ENCODE measurements around the gene KCNT1. TPM values are rescaled to one million over a fixed set of nuclear protein-coding genes. Genes with fewer than 3 reads are reported as not detected.

KCNT1 gene
- total RNA-seq, 1 donor from 2014 or later, result not detected

DNA sequence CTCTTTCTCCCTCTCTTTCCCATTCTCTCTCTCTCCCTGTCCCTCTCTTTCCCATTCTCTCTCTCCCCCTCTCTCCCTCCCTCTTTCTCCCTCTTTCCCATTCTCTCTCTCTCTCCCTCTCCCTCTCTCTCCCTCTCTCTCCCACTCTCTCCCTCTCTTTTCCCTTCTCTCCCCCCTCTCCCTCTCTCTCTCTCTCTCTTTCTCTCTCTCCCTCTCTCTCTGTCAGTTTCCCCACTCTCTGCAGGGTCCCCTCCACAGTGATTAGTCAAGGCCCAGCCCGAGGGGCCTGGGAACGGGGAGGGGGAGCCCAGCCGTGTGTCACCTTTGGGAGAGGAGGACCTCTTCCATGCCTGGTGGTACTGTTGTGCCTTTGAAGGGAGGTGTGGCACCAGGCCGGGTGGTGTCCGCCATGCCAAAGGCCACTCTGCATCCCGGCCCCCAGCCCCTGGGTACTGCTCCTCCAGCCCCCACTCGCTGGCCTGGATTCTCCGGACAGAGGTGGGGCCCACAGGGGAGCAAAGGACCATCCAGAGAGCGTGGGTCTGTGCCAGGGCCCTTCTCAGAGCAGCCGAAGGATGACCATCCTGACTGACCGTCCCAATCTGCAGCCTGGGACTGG, 25.4 kb downstream of the KCNT1 start:
- FAIRE-seq, result no peak
- H3K9me3 Mint-ChIP-seq (ENCODE audit: unreplicated experiment), result peaks cover 11% of the 10 kb centered on the region
- no peak overlapping the region for H3K27ac Mint-ChIP-seq (ENCODE audit: unreplicated experiment)
- Histone ChIP-seq H4K20me1 (ENCODE audit: insufficient read depth, low read length) (no peaks in the 10 kb centered on the region), H3K4me1 (ENCODE audit: insufficient read depth, low read length) (no peaks in the 10 kb centered on the region), H2AFZ (ENCODE audit: low read depth, low read length) (no peak overlapping the region), H3K9me3 (ENCODE audit: insufficient read depth, low read depth, low read length) (peaks cover 6% of the 10 kb centered on the region), H3K4me2 (ENCODE audit: low read length) (no peak overlapping the region), H3K9ac (ENCODE audit: low read length) (no peak overlapping the region), H3K27me3 (ENCODE audit: insufficient read depth, low read length) (peaks cover 6% of the 10 kb centered on the region), H3K36me3 (ENCODE audit: insufficient read depth, low read length) (no peaks in the 10 kb centered on the region), H3K27ac (ENCODE audit: low read depth, low read length) (no peak overlapping the region), H3K4me3 (ENCODE audit: insufficient read depth, low read depth, low read length) (no peak overlapping the region), H3K79me2 (ENCODE audit: insufficient read depth, low read length) (no peaks in the 10 kb centered on the region)
- DNase-seq (ENCODE audit: low read depth), result no peak
- H3K36me3 Mint-ChIP-seq (ENCODE audit: low read depth, unreplicated experiment), result no peaks in the 10 kb centered on the region
- no peaks in the 10 kb centered on the region for H3K4me1 Mint-ChIP-seq (ENCODE audit: low read depth, unreplicated experiment)
- peaks cover 33% of the 10 kb centered on the region for H3K27me3 Mint-ChIP-seq (ENCODE audit: low read depth, unreplicated experiment)
- H3K4me3 Mint-ChIP-seq (ENCODE audit: unreplicated experiment), result no peak overlapping the region
- TF ChIP-seq, protein P1, sequence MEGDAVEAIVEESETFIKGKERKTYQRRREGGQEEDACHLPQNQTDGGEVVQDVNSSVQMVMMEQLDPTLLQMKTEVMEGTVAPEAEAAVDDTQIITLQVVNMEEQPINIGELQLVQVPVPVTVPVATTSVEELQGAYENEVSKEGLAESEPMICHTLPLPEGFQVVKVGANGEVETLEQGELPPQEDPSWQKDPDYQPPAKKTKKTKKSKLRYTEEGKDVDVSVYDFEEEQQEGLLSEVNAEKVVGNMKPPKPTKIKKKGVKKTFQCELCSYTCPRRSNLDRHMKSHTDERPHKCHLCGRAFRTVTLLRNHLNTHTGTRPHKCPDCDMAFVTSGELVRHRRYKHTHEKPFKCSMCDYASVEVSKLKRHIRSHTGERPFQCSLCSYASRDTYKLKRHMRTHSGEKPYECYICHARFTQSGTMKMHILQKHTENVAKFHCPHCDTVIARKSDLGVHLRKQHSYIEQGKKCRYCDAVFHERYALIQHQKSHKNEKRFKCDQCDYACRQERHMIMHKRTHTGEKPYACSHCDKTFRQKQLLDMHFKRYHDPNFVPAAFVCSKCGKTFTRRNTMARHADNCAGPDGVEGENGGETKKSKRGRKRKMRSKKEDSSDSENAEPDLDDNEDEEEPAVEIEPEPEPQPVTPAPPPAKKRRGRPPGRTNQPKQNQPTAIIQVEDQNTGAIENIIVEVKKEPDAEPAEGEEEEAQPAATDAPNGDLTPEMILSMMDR (IDR thresholded peaks at IDR 0.05; ENCODE audit: insufficient read depth, low read depth, low read length), result no peak
- TF ChIP-seq EZH2 (IDR thresholded peaks at IDR 0.05; ENCODE audit: insufficient read depth, low read length), result no peak

- no peak overlapping the region for H3K27ac Mint-ChIP-seq (ENCODE audit: unreplicated experiment)
- no peak overlapping the region for H3K4me3 Mint-ChIP-seq (ENCODE audit: unreplicated experiment)
Measured at GRCh38 chr9:135728436-135729110, 26.6 kb downstream of the KCNT1 start.

More at GRCh38 chr9:135728436-135729110, 26.6 kb downstream of the KCNT1 start:
- Histone ChIP-seq H3K27me3 (ENCODE audit: insufficient read depth, low read length) (peaks cover 6% of the 10 kb centered on the region), H3K4me1 (ENCODE audit: insufficient read depth, low read length) (no peaks in the 10 kb centered on the region), H3K27ac (ENCODE audit: low read depth, low read length) (no peak overlapping the region), H4K20me1 (ENCODE audit: insufficient read depth, low read length) (no peaks in the 10 kb centered on the region), H3K36me3 (ENCODE audit: insufficient read depth, low read length) (no peaks in the 10 kb centered on the region), H3K9me3 (ENCODE audit: insufficient read depth, low read depth, low read length) (peaks cover 6% of the 10 kb centered on the region), H3K9ac (ENCODE audit: low read length) (no peak overlapping the region), H3K79me2 (ENCODE audit: insufficient read depth, low read length) (no peaks in the 10 kb centered on the region), H2AFZ (ENCODE audit: low read depth, low read length) (no peak overlapping the region), H3K4me3 (ENCODE audit: insufficient read depth, low read depth, low read length) (no peak overlapping the region), H3K4me2 (ENCODE audit: low read length) (no peak overlapping the region)
- Mint-ChIP-seq H3K36me3 (ENCODE audit: low read depth, unreplicated experiment) (no peaks in the 10 kb centered on the region), H3K4me1 (ENCODE audit: low read depth, unreplicated experiment) (no peaks in the 10 kb centered on the region), H3K9me3 (ENCODE audit: unreplicated experiment) (peaks cover 14% of the 10 kb centered on the region), H3K27me3 (ENCODE audit: low read depth, unreplicated experiment) (peaks cover 34% of the 10 kb centered on the region)
- no peak for TF ChIP-seq EZH2 (IDR thresholded peaks at IDR 0.05; ENCODE audit: insufficient read depth, low read length)
- TF ChIP-seq, protein P1 (IDR thresholded peaks at IDR 0.05; ENCODE audit: insufficient read depth, low read depth, low read length), result no peak
- DNase-seq (ENCODE audit: low read depth), result no peak
- no peak for FAIRE-seq
